HUES64 (cell line): Measurements from ENCODE around the gene JCHAIN.

Experiments
- H3K27ac ChIP-seq: 2 replicates; pipeline ENCODE4 v1.7.0; 2013; ENCODE audit warnings: low read depth, low read length, inconsistent platforms
- H3K27me3 ChIP-seq: 2 replicates; pipeline ENCODE4 v1.6.1; 2013; ENCODE audit warnings: mild to moderate bottlenecking, low read length; ENCODE audit not compliant: insufficient read depth
- H3K36me3 ChIP-seq: 2 replicates; pipeline ENCODE4 v1.6.1; 2013; ENCODE audit warnings: mild to moderate bottlenecking, low read length; ENCODE audit not compliant: insufficient read depth
- H3K4me1 ChIP-seq: 2 replicates; pipeline ENCODE4 v1.6.1; 2013; ENCODE audit warnings: mild to moderate bottlenecking, low read length, moderate library complexity; ENCODE audit not compliant: insufficient read depth
- H3K4me3 ChIP-seq: 2 replicates; pipeline ENCODE4 v1.5.1; 2013; ENCODE audit warnings: mild to moderate bottlenecking, low read length, moderate library complexity
- H3K9ac ChIP-seq: 2 replicates; pipeline ENCODE4 v1.6.1; 2013; ENCODE audit warnings: mild to moderate bottlenecking, low read depth, low read length
- H3K9me3 ChIP-seq: 2 replicates; pipeline ENCODE4 v1.6.1; 2013; ENCODE audit warnings: low read depth, low read length; ENCODE audit not compliant: insufficient read depth
- WGBS: fragments of 150-250, 120-280 bp; methylation state at CpG from one replicate; pipeline ENCODE4 v1.1.7; 2013; ENCODE audit warnings: missing lambda C conversion rate; 5-methylcytosine and 5-hydroxymethylcytosine counted together

The JCHAIN gene

GRCh38 chr4:70632028-70632427 is 34.3 kb downstream of the JCHAIN start:
- no peak overlapping the region for H3K27ac ChIP-seq
- WGBS = no CpG with 5 or more reads among the region's 1 CpG
- H3K4me3 ChIP-seq = no peak overlapping the region
- no peaks in the 10 kb centered on the region for H3K36me3 ChIP-seq
- no peaks in the 10 kb centered on the region for H3K27me3 ChIP-seq
- H3K4me1 ChIP-seq = no peaks in the 10 kb centered on the region
- no peaks in the 10 kb centered on the region for H3K9me3 ChIP-seq
- no peak overlapping the region for H3K9ac ChIP-seq

- Histone ChIP-seq H3K36me3 (no peaks in the 10 kb centered on the region), H3K27ac (no peak overlapping the region), H3K4me1 (no peaks in the 10 kb centered on the region), H3K27me3 (no peaks in the 10 kb centered on the region), H3K4me3 (no peak overlapping the region), H3K9me3 (no peaks in the 10 kb centered on the region), H3K9ac (no peak overlapping the region)
- 95% methylated on average over 1 of the region's 3 CpGs for WGBS
These were observed 36.1 kb downstream of the JCHAIN start for GRCh38 chr4:70630162-70630561.

GRCh38 chr4:70629469-70630090 is 36.7 kb downstream of the JCHAIN start:
- Histone ChIP-seq H3K9me3 (no peaks in the 10 kb centered on the region), H3K4me1 (no peaks in the 10 kb centered on the region), H3K27ac (no peak overlapping the region), H3K9ac (no peak overlapping the region), H3K27me3 (no peaks in the 10 kb centered on the region), H3K4me3 (no peak overlapping the region), H3K36me3 (no peaks in the 10 kb centered on the region)
- WGBS = 86% methylated on average over 1 of the region's 1 CpG

- 98% methylated on average over 2 of the region's 2 CpGs for WGBS
- Histone ChIP-seq H3K27me3 (no peaks in the 10 kb centered on the region), H3K36me3 (no peaks in the 10 kb centered on the region), H3K27ac (no peak within 1 kb of the TSS), H3K4me1 (no peaks in the 10 kb centered on the region), H3K4me3 (no peak within 1 kb of the TSS), H3K9me3 (no peaks in the 10 kb centered on the region), H3K9ac (no peak within 1 kb of the TSS)
These were observed 37.9 kb downstream of the JCHAIN start, which contains the start of gene ENAM for GRCh38 chr4:70628444-70628843. Gene ENAM, plus strand, starts transcription at chr4:70628744. Its CDS starts 757 bp downstream, at chr4:70629501.

- Histone ChIP-seq H3K4me3 (no peak overlapping the region), H3K4me1 (no peaks in the 10 kb centered on the region), H3K36me3 (no peaks in the 10 kb centered on the region), H3K9me3 (no peaks in the 10 kb centered on the region), H3K27me3 (no peaks in the 10 kb centered on the region), H3K9ac (no peak overlapping the region), H3K27ac (no peak overlapping the region)
- WGBS = 91% methylated on average over 1 of the region's 1 CpG
These were observed 38.7 kb downstream of the JCHAIN start for GRCh38 chr4:70627620-70628019.

- no peaks in the 10 kb centered on the region for H3K27me3 ChIP-seq
- H3K4me3 ChIP-seq = no peak overlapping the region
- H3K9me3 ChIP-seq = no peaks in the 10 kb centered on the region
- no peak overlapping the region for H3K27ac ChIP-seq
- H3K9ac ChIP-seq = no peak overlapping the region
- no peaks in the 10 kb centered on the region for H3K4me1 ChIP-seq
- WGBS = no CpG with 5 or more reads among the region's 1 CpG
- H3K36me3 ChIP-seq = no peaks in the 10 kb centered on the region
These were observed 42.0 kb downstream of the JCHAIN start for GRCh38 chr4:70624226-70624793.

GRCh38 chr4:70623323-70623722 is 43.0 kb downstream of the JCHAIN start:
- Histone ChIP-seq H3K9ac (no peak overlapping the region), H3K4me1 (no peaks in the 10 kb centered on the region), H3K27me3 (no peaks in the 10 kb centered on the region), H3K4me3 (no peak overlapping the region), H3K9me3 (no peaks in the 10 kb centered on the region), H3K27ac (no peak overlapping the region), H3K36me3 (no peaks in the 10 kb centered on the region)
- 100% methylated on average over 2 of the region's 3 CpGs for WGBS

- H3K27ac ChIP-seq = no peak overlapping the region
- no peaks in the 10 kb centered on the region for H3K4me1 ChIP-seq
- H3K9me3 ChIP-seq = no peaks in the 10 kb centered on the region
- H3K27me3 ChIP-seq = no peaks in the 10 kb centered on the region
- no peaks in the 10 kb centered on the region for H3K36me3 ChIP-seq
- H3K9ac ChIP-seq = no peak overlapping the region
- H3K4me3 ChIP-seq = no peak overlapping the region
- WGBS = 100% methylated on average over 2 of the region's 2 CpGs
These were observed 46.5 kb downstream of the JCHAIN start for GRCh38 chr4:70619778-70620177.

- Histone ChIP-seq H3K4me3 (no peak overlapping the region), H3K9me3 (no peaks in the 10 kb centered on the region), H3K4me1 (no peaks in the 10 kb centered on the region), H3K9ac (no peak overlapping the region), H3K36me3 (no peaks in the 10 kb centered on the region), H3K27me3 (no peaks in the 10 kb centered on the region), H3K27ac (no peak overlapping the region)
- WGBS = 91% methylated on average over 4 of the region's 4 CpGs
These were observed 47.0 kb downstream of the JCHAIN start for GRCh38 chr4:70619288-70619687.

GRCh38 chr4:70614184-70614555 is 52.1 kb downstream of the JCHAIN start:
- WGBS = 97% methylated on average over 3 of the region's 3 CpGs

GRCh38 chr4:70613306-70614183 is 52.8 kb downstream of the JCHAIN start:
- Histone ChIP-seq H3K9me3 (no peaks in the 10 kb centered on the region), H3K36me3 (no peaks in the 10 kb centered on the region), H3K27me3 (no peaks in the 10 kb centered on the region), H3K9ac (no peak overlapping the region), H3K27ac (no peak overlapping the region), H3K4me1 (no peaks in the 10 kb centered on the region), H3K4me3 (no peak overlapping the region)
- WGBS = 87% methylated on average over 9 of the region's 9 CpGs

More at GRCh38 chr4:70614184-70614555, 52.1 kb downstream of the JCHAIN start:
- Histone ChIP-seq H3K27ac (no peak overlapping the region), H3K4me1 (no peaks in the 10 kb centered on the region), H3K9ac (no peak overlapping the region), H3K36me3 (no peaks in the 10 kb centered on the region), H3K27me3 (no peaks in the 10 kb centered on the region), H3K4me3 (no peak overlapping the region), H3K9me3 (no peaks in the 10 kb centered on the region)
